Measurements from ENCODE around the gene TPM4. TPM values are rescaled to one million over a fixed set of nuclear protein-coding genes. Genes with fewer than 3 reads are reported as not detected.
"Not testable (repeated sequence)": the region's sequence is repeated elsewhere in the genome, so short reads cannot be mapped to it uniquely, and the experiment has no call there.

The TPM4 gene
- total RNA-seq, 1 donor: 180 TPM

- Histone ChIP-seq H3K9me3 (ENCODE audit: low read depth, low read length) (no peaks in the 10 kb centered on the region), H3K4me1 (ENCODE audit: insufficient read depth, low read length) (peaks cover 18% of the 10 kb centered on the region), H3K4me3 (ENCODE audit: low read length) (no peak overlapping the region), H3K27me3 (ENCODE audit: insufficient read depth, low read length) (no peaks in the 10 kb centered on the region)
These were observed 15.5 kb downstream of the TPM4 start for GRCh38 chr19:16091546-16092475.

GRCh38 chr19:16094360-16095070 is 18.2 kb downstream of the TPM4 start:
- Histone ChIP-seq H3K4me3 (ENCODE audit: low read length) (no peak overlapping the region), H3K4me1 (ENCODE audit: insufficient read depth, low read length) (peaks cover 10% of the 10 kb centered on the region), H3K9me3 (ENCODE audit: low read depth, low read length) (no peaks in the 10 kb centered on the region), H3K27me3 (ENCODE audit: insufficient read depth, low read length) (no peaks in the 10 kb centered on the region)

- no peaks in the 10 kb centered on the region for H3K9me3 ChIP-seq (ENCODE audit: low read depth, low read length)
- no peak overlapping the region for H3K4me3 ChIP-seq (ENCODE audit: low read length)
- peaks cover 10% of the 10 kb centered on the region for H3K4me1 ChIP-seq (ENCODE audit: insufficient read depth, low read length)
- no peaks in the 10 kb centered on the region for H3K27me3 ChIP-seq (ENCODE audit: insufficient read depth, low read length)
These were observed 18.8 kb downstream of the TPM4 start for GRCh38 chr19:16095071-16095571.

GRCh38 chr19:16096280-16096855 is 20.1 kb downstream of the TPM4 start:
- H3K27me3 ChIP-seq (ENCODE audit: insufficient read depth, low read length): no peaks in the 10 kb centered on the region
- H3K9me3 ChIP-seq (ENCODE audit: low read depth, low read length): no peaks in the 10 kb centered on the region
- no peak overlapping the region for H3K4me3 ChIP-seq (ENCODE audit: low read length)
- H3K4me1 ChIP-seq (ENCODE audit: insufficient read depth, low read length): peaks cover 10% of the 10 kb centered on the region

- no peaks in the 10 kb centered on the region for H3K9me3 ChIP-seq (ENCODE audit: low read depth, low read length)
- no peak overlapping the region for H3K4me3 ChIP-seq (ENCODE audit: low read length)
- H3K4me1 ChIP-seq (ENCODE audit: insufficient read depth, low read length): peaks cover 10% of the 10 kb centered on the region
- no peaks in the 10 kb centered on the region for H3K27me3 ChIP-seq (ENCODE audit: insufficient read depth, low read length)
These were observed 22.1 kb downstream of the TPM4 start for GRCh38 chr19:16098416-16098768.

GRCh38 chr19:16098821-16099220 is 22.5 kb downstream of the TPM4 start:
- no peaks in the 10 kb centered on the region for H3K27me3 ChIP-seq (ENCODE audit: insufficient read depth, low read length)
- peaks cover 10% of the 10 kb centered on the region for H3K4me1 ChIP-seq (ENCODE audit: insufficient read depth, low read length)
- H3K4me3 ChIP-seq (ENCODE audit: low read length): no peak overlapping the region
- H3K9me3 ChIP-seq (ENCODE audit: low read depth, low read length): no peaks in the 10 kb centered on the region

GRCh38 chr19:16099314-16099965 is 23.1 kb downstream of the TPM4 start:
- H3K9me3 ChIP-seq (ENCODE audit: low read depth, low read length); H3K4me3 ChIP-seq (ENCODE audit: low read length); H3K27me3 ChIP-seq (ENCODE audit: insufficient read depth, low read length): not testable (repeated sequence)
- peaks cover 14% of the 10 kb centered on the region for H3K4me1 ChIP-seq (ENCODE audit: insufficient read depth, low read length)

GRCh38 chr19:16100524-16100923 is 24.2 kb downstream of the TPM4 start:
- Histone ChIP-seq H3K4me1 (ENCODE audit: insufficient read depth, low read length) (peaks cover 15% of the 10 kb centered on the region), H3K9me3 (ENCODE audit: low read depth, low read length) (no peaks in the 10 kb centered on the region), H3K4me3 (ENCODE audit: low read length) (no peak overlapping the region), H3K27me3 (ENCODE audit: insufficient read depth, low read length) (no peaks in the 10 kb centered on the region)

GRCh38 chr19:16104722-16105121 is 28.4 kb downstream of the TPM4 start:
- H3K9me3 ChIP-seq (ENCODE audit: low read depth, low read length): no peaks in the 10 kb centered on the region
- peaks cover 26% of the 10 kb centered on the region for H3K4me1 ChIP-seq (ENCODE audit: insufficient read depth, low read length)
- H3K27me3 ChIP-seq (ENCODE audit: insufficient read depth, low read length): no peaks in the 10 kb centered on the region
- H3K4me3 ChIP-seq (ENCODE audit: low read length): no peak overlapping the region

GRCh38 chr19:16106121-16106520 is 29.8 kb downstream of the TPM4 start:
- Histone ChIP-seq H3K4me1 (ENCODE audit: insufficient read depth, low read length) (peaks cover 32% of the 10 kb centered on the region), H3K4me3 (ENCODE audit: low read length) (no peak overlapping the region), H3K9me3 (ENCODE audit: low read depth, low read length) (no peaks in the 10 kb centered on the region), H3K27me3 (ENCODE audit: insufficient read depth, low read length) (no peaks in the 10 kb centered on the region)

- no peaks in the 10 kb centered on the region for H3K27me3 ChIP-seq (ENCODE audit: insufficient read depth, low read length)
- H3K9me3 ChIP-seq (ENCODE audit: low read depth, low read length): no peaks in the 10 kb centered on the region
- H3K4me1 ChIP-seq (ENCODE audit: insufficient read depth, low read length): peaks cover 53% of the 10 kb centered on the region
- H3K4me3 ChIP-seq (ENCODE audit: low read length): peak within 1 kb of the TSS; percentile 99
These were observed 35.0 kb downstream of the TPM4 start, which contains the start of gene RAB8A for GRCh38 chr19:16111160-16111908. Gene RAB8A (plus strand): TSS chr19:16111889. CDS start chr19:16111902, 13 bp downstream.

GRCh38 chr19:16111909-16112752 is 35.8 kb downstream of the TPM4 start:
- Histone ChIP-seq H3K9me3 (ENCODE audit: low read depth, low read length) (no peaks in the 10 kb centered on the region), H3K4me3 (ENCODE audit: low read length) (peak overlapping the region; percentile 99), H3K27me3 (ENCODE audit: insufficient read depth, low read length) (no peaks in the 10 kb centered on the region), H3K4me1 (ENCODE audit: insufficient read depth, low read length) (peaks cover 59% of the 10 kb centered on the region)

- H3K4me3 ChIP-seq (ENCODE audit: low read length): peak overlapping the region; percentile 99
- H3K9me3 ChIP-seq (ENCODE audit: low read depth, low read length): no peaks in the 10 kb centered on the region
- H3K4me1 ChIP-seq (ENCODE audit: insufficient read depth, low read length): peaks cover 65% of the 10 kb centered on the region
- no peaks in the 10 kb centered on the region for H3K27me3 ChIP-seq (ENCODE audit: insufficient read depth, low read length)
These were observed 36.5 kb downstream of the TPM4 start for GRCh38 chr19:16112778-16113177.

Measured in mononuclear cell (primary cell).